GM10847 (cell line): Measurements from ENCODE around the gene PDE3A.

Source experiments
- POLR2A ChIP-seq: IDR thresholded peaks from 2 replicates; pipeline ENCODE4 v1.6.1; 2011; ENCODE audit not compliant: insufficient read length; ENCODE audit errors: extremely low read depth

The PDE3A gene

DNA sequence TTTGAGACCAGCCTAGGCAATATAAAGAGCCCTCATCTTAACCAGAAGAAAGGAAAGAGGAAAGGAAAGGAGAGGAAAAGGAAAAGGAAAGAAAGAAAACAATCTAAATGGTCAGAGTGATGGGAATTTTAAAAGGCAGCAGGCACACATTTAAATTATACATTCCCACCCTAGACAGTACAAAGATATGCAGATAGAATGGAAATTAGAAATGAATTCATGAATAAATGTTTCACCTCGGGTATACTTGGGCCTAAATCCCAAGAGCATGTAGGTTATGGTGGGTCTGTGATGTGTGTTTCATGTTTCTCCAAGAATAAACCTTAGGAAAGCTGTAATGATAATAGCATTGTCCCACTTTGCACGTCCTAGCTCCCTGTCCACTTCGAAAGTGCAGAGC, 222.2 kb downstream of the PDE3A start:
- TF ChIP-seq POLR2A: no peak

DNA sequence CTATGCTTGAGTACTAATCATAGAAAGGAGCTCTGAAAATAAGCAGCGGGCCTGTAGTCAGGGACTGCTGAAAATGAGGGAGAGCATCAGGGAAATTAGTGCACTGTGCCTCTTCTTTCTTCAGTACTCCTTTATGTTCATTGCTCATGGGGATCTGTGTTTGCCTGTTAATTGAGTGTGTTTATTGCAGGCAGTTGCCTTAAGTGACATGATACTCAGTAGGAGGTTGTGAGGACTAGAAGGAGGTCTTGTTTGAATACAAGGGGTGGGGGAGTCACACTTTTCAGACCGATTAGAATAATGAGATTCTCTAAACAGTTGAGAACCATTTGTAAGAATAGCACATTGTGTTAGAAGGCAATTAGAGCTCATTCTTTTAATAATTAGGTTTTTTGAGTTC, 224.2 kb downstream of the PDE3A start:
- no peak for TF ChIP-seq POLR2A

DNA sequence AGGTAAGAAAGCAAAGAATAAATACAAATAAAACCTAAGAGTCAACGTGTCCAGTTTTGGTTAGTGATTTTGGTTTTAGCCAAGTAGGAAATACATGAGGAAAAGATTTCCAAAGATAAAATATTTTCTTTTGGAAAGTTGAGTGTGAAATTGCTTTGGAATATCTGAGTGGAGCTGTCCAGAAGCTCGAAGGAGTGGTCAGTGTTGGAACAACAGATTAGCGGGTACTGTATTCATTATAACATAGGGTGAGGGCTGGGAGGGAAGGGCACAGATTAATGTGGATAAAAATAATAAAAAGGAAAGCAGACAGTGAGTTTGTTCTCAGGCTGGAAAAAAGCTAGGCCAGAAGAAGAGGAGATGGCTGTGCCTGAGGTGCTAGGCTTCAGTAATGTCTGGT, 225.3 kb downstream of the PDE3A start:
- no peak for TF ChIP-seq POLR2A

DNA sequence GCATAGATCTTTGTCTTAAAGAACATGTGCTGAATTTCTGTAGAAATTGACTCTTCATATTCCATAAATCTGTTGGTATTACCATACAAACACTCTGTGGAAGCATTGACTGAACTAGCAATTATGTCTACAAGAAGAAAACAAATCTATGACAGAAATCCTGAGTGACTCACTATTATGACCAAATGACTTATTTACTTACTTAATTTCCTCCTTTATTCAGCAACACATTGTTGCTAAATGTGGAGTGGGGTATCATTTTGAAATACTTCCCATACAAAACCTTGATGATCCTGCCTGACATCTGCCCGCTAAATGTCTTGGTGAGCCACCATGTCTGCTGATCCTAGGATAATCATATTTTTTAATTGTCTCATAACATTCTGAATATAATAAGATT, 227.7 kb downstream of the PDE3A start:
- TF ChIP-seq POLR2A: no peak

DNA sequence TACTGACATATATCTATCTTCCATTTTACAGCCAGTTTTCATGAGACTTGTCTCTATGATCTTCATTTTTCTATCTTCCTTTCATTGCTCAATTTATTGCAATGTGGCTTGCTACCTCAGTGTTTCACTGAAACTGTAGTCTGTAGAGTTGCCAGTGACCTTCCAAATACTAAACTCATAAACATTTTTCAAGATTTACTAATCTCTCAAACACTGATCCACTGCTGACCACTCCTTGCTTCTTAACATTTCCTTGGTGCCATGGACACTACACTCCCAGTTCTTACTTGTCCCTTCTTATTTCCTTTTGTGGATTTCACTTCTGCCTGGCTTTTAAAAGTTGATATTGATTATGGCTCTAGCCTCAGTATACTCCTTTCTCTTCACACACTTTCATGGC, 231.4 kb downstream of the PDE3A start:
- no peak for TF ChIP-seq POLR2A

DNA sequence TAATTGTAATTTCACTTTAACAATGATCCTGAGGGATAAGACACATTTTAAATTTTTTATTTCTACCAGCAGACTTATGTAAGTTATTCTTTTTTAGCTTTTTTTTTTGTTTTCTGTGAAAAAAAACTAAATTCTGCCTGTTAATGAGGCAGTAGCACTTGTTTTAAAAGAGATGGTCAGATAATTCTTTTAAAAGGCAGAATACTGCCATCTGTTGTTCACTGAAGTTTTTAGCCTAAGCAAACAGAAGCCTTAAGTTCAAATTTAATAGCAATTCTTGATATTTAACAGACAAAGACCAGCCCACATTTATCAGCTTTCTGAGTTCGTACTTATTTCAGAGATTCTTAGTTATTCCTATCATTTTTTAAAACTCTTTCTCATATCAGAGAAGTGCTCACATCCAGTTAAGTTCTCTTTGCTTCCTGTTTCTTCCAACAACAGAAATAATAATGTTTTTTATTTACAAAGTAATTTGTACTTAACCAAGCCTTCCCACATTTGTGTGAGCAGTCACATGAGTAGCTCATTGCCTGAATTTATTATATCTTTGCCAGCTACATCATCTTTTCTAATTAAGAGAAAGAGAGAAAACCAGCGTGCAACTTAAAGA, 233.4 kb downstream of the PDE3A start:
- TF ChIP-seq POLR2A: no peak

DNA sequence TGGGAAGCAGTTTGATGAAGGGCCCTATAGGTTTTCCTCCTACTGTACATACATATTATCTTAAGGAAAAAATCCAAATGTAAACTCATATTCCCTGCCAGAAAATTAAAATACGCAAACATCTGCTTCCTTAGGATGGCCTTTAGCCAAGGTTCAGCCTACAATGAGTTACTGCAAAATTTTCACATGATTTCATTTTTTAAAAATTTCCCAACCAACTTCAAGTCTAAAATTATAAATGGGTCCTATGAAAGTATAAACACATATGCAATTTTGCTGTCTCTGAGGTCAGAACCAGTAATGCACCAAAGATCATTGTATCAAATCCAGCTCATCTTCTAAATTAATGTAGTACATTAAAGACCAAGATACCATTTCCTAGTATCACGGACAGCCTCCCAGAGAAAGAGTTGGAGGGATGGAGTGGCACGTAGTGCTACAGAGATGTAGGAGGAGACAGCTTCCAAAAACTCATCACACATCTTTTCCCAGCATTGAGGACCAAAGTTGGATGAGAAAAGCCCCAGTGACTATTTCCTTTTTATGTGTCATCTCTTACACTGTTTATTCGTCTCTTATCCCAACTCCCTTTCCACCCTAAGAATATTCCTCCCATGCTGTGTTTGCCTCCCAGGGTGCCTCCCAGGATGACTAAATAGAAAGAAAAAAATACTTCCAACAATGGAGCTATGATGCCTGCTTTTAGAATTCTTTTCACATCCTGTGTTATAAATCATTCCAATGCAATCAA, 234.5 kb downstream of the PDE3A start:
- no peak for TF ChIP-seq POLR2A

DNA sequence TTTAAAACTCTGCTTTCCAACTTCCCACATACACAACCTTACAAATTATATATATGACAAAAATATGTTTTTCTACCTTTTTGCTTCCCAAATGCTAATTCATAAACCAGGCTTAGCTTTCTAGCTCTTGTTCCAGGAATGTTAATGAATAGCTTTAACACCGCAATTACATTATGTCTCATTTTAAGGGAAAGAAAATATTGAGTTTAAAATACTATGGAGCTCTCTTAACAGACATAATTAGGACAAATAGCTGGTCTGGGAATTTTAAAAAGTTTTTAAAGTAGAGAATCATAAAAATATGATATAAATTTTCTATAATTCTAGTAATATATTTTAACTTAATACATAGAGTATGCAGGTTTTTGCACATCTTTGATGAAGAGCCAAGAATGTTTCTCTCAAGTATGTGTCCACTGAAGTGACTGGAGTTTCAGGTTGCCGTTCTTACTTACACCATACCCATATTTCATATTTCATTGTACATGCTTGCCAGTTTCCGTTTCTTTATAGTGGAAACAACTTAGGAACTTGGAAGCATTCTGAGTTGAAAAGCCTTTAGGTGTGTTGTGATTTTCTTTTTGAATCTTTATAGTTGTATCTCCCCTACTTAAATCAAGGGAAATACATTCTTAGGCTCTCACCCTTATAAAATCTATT, 236.2 kb downstream of the PDE3A start:
- no peak for TF ChIP-seq POLR2A

DNA sequence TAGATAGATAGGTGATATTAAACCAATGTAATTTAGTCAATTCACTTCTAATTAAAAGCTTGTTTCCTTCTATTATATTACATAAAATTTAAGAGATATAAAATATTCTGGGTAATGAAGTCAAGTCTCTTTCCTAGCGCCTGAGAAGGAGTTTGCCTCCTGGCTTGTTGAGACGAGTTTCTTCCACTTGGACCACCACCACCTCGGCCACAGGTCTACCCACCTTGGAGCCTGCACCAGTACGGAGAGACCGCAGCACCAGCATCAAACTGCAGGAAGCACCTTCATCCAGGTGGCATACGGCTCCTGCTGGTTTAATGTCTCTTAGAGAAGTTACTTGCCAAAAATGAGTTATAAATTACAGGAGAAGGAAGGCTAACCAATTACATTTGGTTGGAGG, 247.8 kb downstream of the PDE3A start:
- no peak for TF ChIP-seq POLR2A

DNA sequence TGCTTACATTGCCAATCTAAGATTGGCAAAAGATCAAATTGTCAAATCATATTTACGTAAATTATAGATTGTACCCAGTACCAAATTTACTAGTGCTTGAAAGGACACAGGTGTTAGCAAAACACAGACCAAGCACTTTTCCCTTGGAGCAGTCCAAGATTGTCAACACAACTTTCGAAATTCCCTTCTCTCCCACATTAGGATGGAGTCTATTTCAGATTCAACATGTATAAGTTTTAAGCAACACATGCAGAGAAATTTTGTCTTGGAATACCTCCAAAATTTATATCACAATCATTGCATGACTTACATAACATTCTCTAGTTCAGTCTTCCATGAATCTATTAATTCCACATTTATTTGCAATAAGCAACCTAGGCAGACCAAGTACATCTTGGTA, 251.9 kb downstream of the PDE3A start:
- no peak for TF ChIP-seq POLR2A

DNA sequence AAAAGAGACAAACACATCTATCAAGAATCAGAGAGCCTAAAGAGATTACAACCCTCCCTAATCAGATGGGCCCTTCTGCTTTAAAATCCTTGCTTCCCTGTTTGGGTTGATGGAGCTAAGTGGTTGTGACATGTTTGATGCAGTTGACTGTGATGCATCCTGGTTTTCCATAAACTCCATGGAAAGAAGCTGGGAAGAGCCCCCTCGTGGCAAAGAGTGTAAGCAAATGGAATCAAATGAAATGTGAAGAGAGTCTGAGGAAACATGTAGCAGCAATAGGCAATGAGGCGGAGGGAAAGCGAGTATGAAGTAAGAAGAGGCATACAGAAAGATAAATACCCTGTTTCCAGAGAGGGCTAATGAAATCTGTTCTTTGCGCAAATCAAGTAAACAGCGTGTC, 256.4 kb downstream of the PDE3A start:
- no peak for TF ChIP-seq POLR2A

DNA sequence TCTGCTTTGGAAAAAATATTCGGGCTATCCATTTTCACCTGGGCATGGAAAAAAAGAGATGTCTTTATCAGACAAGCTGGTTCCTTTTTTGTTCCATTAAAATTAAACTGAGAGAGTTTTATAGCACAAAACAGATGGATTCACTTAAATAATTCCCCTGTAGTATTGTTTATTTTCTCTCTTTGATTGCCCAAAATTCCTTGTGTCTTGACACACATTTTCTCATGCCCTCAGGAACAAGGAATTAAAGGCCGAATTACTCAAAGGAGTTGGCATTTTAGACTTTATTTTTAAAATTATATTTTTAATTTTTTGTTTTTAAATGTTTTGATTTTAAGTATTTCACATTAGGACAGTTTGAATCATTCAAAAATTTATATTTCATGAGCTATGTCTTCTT, 257.2 kb downstream of the PDE3A start:
- no peak for TF ChIP-seq POLR2A

DNA sequence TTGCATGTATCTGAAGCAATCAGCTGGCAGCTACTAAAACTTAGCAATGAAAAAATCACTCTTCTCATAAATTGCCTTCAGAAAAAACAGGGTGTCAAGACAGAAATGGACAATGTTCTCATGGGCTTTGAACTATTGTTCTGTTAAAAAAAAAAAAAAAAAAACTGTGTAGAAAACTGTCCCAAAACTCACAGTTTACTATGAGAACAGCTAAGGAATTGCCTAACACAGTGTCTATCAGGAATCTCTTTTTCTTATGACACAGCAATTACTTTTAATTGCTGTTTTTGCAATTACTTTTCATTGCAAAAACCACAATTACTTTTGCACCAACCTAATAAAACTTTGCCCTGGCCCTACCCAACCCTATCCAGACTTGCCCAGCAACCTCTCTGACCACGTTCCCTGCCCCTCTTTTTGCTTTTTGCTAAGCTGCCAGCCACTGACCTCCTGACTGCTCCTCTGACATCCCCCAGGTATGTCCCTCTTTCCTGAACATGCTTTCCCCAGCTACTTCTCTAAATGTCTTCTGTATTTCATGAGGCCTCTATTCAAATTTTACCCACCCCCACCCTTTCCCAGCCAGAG, 258.8 kb downstream of the PDE3A start:
- no peak for TF ChIP-seq POLR2A

DNA sequence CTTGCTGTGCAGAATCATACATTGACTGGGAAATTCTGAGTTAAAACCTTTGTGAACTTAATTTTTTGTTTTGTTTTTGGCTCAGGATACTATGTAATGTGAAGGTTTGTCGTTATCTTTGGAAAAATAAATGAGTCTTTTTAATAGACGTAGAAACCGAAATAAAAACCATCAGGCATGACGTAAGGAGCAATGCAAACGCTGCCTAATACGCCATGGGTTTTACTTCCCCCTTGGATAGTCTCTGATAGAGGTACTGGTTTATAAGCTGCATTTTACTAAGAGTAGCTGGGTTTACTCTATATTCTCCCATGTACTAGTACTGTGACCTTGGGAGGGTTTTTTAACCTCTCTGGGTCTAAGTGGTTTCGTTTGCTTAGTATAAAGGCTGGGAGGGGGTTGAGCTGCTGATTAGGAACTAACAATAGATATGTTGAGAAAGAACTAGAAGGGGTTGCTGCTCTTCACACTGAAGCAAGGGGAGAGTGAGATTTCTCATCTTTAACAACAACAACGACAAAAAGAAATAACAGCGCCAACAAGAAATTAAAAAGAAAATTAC, 260.0 kb downstream of the PDE3A start:
- no peak for TF ChIP-seq POLR2A

DNA sequence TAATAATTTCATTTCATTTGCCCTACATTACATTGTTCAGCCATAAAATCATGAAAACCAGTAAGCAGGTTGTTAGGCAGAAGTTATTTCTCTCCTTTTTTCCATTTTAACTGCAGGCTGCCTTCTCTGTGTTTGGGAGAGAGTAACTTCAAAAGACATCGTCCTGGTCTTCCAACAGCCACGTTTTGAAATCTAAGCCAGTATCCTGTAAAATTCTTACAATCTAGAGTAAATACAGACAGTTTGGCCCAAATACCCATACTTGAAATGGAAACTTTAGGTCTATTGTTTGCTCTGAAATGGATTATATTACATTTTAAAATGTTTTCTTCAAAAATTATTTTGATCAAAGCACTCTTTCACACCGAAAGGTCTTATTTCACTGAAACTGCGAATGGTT, 260.7 kb downstream of the PDE3A start:
- no peak for TF ChIP-seq POLR2A
